Prostate gland (tissue), 2 donors: Measurements from ENCODE around the gene PTK7.

Source experiments
- POLR2A ChIP-seq: fragments of 450-650 bp; IDR thresholded peaks from one replicate; pipeline ENCODE4 v1.6.1; 2016; ENCODE audit warnings: antibody characterized with exemption, mild to moderate bottlenecking
- TF ChIP-seq, protein P1 (sequence below), 4 experiments: fragments of 200-600 bp in 2 of 4; fragments of 450-650 bp in 2 of 4; sonication (generic) in 2 of 4; IDR thresholded peaks; 1 replicate in 3 of 4; 2 replicates in 1 of 4; pipeline ENCODE4 v1.5.1; 2016 to 2019; ENCODE audit warnings: antibody characterized with exemption in 4 of 4, mild to moderate bottlenecking in 2 of 4, moderate library complexity in 2 of 4

GRCh38 chr6:43035495-43036194, 40.5 kb upstream of the PTK7 start:
- no peak for TF ChIP-seq POLR2A
- TF ChIP-seq, protein P1, sequence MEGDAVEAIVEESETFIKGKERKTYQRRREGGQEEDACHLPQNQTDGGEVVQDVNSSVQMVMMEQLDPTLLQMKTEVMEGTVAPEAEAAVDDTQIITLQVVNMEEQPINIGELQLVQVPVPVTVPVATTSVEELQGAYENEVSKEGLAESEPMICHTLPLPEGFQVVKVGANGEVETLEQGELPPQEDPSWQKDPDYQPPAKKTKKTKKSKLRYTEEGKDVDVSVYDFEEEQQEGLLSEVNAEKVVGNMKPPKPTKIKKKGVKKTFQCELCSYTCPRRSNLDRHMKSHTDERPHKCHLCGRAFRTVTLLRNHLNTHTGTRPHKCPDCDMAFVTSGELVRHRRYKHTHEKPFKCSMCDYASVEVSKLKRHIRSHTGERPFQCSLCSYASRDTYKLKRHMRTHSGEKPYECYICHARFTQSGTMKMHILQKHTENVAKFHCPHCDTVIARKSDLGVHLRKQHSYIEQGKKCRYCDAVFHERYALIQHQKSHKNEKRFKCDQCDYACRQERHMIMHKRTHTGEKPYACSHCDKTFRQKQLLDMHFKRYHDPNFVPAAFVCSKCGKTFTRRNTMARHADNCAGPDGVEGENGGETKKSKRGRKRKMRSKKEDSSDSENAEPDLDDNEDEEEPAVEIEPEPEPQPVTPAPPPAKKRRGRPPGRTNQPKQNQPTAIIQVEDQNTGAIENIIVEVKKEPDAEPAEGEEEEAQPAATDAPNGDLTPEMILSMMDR (IDR thresholded peaks at IDR 0.05), result no peak
